NCI-H2081 treated with DMSO at 0.1 percent for 48 hours (cell line): ENCODE data around the gene PTGES3.
"Not testable (repeated sequence)": the region's sequence is repeated elsewhere in the genome, so short reads cannot be mapped to it uniquely, and the experiment has no call there.

Experiments
- DNase-seq: peaks from one replicate; lab custom pipeline; 2025; lab: John Stamatoyannopoulos, UW

Gene PTGES3

DNA sequence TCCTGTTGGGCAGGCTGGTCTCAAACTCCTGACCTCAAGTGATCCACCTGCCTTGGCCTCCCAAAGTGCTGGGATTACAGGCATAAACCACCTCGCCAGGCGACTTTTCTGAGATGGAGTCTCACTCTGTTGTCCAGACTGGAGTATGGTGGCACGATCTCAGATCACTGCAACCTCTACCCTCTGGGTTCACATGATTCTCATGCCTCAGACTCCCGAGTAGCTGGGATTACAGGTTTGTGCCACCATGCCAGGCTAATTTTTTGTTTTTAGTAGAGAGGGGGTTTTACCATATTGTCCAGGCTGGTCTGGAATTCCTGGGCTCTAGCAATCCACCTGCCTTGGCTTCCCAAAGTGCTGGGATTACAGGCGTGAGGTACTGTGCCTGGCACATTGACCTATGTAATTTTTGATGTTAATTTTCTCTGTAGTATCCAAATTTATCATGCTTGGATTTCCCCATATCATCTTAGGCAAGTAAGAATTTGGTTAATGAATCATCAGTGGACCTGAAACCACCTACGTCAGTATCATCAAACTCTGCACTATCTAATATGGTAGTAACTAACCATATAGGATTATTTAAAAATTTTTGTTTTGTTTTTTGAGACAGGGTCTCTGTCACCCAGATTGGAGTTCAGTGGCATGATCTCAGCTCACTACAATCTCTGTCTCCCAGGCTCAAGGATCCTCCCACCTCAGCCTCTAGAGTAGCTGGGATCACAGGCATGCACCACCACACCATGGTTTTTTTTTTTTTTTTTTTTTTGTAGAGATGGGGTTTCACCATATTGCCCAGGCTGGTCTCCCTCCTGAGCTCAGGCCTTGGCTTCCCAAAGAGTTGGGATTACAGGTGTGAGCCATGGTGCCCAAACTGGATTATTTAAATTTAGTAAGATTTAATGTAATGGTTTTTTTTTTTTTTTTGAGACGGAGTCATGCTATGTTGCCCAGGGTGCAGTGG, 30.4 kb downstream of the PTGES3 start:
- DNase-seq = no peak

DNA sequence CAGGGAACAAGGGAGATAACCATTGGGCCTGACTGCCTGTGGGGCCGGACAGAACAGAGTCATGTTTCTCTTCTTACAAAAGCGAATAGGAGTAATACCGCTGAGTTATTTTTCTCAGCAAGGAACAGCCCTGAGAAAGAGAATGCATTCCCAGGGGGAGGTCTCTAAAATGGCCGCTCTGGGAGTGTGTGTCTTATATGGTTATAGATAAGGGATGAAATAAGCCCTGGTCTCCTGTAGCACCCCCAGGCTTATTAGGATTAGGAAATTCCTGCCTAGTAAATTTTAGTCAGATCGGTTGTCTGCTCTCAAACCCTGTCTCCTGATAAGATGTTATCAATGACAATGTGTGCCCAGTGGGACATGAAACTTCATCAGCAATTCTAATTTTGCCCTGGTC, 34.3 kb downstream of the PTGES3 start:
- DNase-seq = not testable (repeated sequence)

DNA sequence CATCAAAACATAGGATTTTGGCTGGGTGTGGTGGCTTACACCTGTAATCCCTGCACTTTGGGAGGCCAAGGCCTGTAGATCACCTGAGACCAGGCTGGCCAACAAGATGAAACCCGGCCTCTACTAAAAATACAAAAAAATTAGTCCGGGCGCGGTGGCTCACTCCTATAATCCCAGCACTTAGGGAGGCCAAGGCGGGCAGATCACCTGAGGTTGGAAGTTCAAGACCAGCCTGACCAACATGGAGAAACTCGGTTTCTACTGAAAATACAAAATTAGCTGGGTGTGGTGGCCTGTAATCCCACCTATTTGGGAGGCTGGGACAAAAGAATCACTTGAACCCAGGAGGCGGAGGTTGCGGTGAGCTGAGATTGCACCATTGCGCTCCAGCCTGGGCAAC, 40.1 kb downstream of the PTGES3 start:
- DNase-seq = not testable (repeated sequence)

GRCh38 chr12:56645717-56646446, 42.2 kb downstream of the PTGES3 start, which contains the start of gene ATP5F1B:
Gene ATP5F1B (minus strand): TSS chr12:56645984. CDS start chr12:56645963, 21 bp downstream.
- peak; percentile 100 for DNase-seq

DNA sequence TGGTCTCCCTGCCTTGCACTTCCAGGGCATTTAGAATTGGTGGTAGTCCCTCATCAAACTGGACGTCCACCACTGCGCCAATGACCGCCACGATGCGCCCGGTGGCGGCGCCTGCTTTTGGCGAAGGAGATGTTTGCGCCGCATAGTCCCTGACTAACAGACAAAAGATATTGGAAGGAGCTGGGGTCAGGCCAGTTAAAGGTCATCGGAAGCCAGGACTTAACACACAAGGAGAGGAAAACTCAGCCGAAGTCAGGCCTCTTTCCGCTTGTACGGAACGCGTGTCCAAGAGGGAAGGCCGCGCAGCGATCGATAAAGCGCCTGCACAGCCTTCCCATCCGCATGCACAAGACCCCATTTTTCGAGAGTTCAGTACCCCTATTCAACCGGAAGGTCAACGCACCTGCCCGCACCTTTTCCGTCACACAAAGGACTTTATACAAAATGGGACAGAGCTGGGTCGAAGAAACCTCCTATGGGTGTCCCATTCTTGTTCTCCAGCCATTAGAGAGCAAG, 42.8 kb downstream of the PTGES3 start:
- no peak for DNase-seq

DNA sequence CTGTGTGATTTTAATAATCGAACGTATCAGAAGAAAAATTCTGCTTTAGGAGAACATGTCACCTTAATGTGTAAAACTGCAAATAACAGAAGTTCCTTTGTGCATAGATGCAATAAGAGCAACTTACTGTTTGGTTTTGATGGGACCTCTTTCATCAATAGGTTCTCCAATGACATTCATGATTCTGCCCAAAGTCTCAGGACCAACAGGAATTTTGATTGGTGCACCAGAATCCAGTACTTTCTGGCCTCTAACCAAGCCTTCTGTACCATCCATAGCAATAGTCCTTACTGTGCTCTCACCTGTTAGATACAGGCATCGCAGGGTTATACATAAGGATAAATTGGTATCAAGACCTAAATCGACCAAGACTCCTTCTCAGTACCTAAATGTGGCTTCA, 43.4 kb downstream of the PTGES3 start:
- no peak for DNase-seq

- no peak for DNase-seq
These were observed 46.9 kb downstream of the PTGES3 start for GRCh38 chr12:56641219-56641618.

DNA sequence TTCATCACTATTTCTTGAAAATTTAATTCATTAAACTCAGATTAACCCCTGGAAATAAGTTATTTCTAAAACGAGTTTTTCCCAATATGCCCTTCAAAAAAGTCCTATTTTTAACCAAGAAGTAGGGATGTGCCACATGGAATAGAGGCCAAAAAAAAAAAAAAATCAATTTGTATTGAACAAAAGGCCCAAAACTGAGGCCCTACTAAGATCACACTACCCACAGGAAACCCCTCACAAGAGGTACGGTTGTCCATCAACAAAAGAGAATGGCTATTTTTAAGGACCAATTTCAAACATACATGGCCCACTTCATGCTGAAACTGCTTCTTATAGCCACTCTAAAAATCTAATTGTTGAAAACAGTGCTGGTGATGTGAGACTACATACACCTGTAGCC, 50.5 kb downstream of the PTGES3 start:
- DNase-seq = no peak

DNA sequence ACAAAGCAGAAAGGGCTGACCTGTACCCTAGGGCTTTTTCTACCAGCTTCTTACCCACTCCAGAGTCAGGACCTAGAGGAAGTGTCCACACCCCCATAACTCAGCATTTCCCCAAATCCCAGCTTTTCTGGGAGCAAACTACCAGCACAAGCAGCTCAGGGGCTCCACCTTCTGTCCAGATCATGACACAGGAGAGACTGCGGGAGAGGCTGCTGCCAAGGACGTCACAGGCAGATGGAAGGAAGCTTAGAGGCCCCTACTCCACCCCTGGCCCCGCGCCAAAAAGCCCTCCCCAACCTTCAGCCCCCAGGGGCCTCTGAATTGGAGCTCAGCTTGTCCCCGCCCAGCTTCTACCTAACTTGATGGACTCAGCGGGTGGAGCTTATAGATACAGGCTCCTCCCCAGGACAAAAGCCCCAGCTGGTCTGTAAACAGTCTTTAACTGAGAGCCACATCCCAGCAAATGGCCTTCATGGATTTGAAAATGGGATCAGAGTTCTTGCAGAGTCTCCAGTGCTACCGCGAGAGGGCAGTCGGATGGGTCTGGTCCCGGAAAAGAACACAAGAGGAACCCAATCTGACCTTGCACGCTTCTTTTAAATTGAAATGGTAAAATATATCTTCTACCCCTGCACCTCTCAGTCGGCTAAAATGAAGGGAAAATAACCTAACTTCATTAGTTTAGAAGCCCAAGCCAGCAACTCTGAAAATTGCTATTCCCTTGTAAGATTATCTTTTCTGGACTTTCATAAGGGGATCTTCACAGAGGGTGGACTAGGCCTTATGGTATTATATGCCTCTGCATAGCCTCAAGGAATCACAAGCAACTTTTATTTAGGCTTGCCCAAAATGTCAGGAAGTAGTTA, 51.2 kb downstream of the PTGES3 start:
- DNase-seq = peak; percentile 98

GRCh38 chr12:56635806-56636674, 52.0 kb downstream of the PTGES3 start:
- DNase-seq = no peak

DNA sequence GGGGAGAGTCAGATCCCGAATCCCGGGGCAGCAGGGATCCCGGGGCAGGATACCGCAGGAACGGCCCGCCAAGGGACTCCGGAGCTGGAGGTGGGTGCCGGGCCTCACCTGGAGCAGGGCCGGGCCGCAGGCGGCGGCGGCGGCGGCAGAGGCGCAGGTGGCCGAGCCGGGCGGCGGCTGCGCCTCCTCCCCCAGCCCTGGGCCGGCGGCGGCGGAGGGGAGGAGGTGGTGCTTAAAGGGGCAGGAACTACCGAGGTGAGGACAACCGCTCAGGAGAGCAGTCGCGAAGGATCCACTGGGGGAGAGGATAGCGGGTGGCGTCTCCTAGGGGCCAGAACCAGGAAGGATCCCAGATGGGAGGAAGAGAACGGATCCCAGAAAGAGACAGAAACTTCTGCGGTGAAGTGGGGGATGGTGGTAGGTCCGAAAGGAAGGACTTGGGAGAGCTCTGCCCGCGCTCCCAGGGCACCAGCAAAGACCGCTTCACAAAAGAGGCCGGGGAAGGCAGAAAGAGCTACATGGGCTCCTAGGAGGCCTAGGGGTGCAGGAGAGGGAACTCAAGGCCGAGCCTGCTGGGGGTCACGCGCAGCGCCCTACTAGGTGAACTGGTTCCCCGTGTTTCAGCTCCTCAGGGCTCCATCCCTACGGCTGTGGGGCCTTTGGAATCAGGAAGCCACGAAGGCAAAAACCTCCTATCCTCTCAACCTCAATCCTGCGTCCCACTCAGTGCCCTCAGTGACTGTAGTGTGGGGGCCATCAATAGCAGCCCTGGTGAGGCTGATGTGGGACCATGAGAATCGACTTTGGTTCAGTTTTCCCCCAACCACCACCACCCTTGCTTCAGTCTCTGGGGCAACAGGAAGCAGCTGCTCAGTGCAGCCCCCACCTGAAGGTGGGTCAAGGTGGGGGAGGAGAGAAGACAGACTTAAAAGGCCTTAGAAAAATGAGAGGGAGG, 53.0 kb downstream of the PTGES3 start:
- DNase-seq = no peak

GRCh38 chr12:56634242-56634836, 53.7 kb downstream of the PTGES3 start:
- no peak for DNase-seq

- DNase-seq = no peak
These were observed 54.4 kb downstream of the PTGES3 start for GRCh38 chr12:56633468-56634241.

DNA sequence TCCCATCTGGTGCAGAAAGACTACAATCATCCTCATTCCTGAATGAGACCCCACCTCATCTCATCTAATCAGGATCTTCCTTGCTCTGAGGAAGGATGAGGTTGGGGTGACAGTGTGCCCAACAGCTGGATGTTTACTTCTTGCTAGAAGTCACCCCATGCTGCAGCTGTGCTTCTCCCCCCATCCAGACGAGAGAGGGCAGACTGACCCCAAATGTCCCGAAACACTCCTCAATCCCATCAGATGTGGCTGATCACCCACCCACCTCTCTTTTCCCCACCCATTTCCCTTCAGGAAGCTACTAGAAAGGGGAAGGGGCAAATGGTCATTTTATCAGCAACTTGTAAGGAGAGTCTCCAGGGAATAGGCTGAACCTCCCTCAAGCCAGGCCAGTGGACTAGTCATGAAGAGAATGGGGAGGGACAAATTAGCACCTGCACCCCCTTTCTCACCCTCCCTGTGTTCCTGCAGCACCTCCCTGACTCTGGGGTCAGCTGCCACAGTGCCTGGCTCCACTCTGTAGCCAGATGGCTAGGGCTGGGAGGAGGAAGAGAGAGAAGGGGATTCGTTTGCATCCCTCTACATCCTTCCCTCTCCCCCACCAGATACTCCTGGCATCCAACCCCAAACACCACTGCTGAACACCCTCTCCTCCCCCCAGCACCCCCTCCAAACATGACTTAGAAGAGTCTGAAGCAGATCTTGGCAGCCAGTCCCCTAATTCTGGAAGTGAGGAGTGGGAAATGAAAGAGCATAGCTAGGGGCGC, 55.2 kb downstream of the PTGES3 start:
- no peak for DNase-seq

DNA sequence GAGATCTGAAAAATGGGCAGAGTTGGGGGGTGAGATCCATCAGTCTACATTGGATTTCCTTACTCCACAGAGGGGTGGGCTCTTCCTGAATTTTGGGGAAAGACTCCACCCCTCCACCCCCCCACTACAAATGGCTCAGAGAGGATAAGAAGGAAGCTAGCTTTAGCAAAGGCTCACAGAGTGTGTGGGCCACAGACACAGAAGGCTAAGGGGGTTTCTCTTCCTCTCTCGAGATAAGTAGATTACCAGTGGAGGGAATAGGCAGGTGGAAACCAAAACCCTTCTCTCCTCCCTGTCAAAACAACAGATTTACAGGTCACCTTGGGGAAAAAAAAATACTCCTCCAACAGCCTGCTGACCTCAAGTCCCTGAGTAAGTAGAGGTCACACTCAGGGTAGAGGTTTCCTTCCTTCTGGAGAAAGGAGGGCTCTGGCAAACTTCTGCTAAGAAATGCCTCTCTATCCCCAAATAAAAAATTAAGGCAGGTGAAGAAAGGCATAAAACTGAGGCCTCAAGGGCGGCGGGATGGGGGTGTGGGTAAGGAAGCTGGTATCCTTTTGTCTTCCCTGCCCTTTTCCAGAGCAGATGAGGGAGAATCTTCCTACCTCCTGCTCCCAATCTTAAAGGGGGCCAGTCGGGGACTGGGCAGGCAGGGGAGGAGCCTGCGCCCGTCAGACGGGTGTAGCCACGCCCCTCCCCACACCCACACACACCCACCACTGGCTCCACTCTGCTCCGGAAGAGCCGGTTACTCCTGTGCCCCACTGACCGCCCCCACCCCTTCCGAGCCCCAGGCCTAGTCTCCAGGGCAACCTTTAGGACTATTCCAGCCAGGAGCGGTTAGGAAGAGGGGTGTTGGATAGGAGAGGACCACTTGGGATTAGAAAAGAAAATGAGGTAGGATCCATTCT, 56.0 kb downstream of the PTGES3 start:
- DNase-seq = no peak

- peak; percentile 26 for DNase-seq
These were observed 57.9 kb downstream of the PTGES3 start, which contains the start of gene BAZ2A for GRCh38 chr12:56630180-56630632. Gene BAZ2A (minus strand): TSS chr12:56630326. CDS start chr12:56617530, 12,796 bp downstream.
